ENCODE results near the gene INPP5K. TPM values are rescaled to one million over a fixed set of nuclear protein-coding genes. Genes with fewer than 3 reads are reported as not detected.

Gene INPP5K
- total RNA-seq, 1 experiment from 2014 or later = 26.2 TPM

- peaks cover 47% of the 10 kb centered on the region for H3K36me3 ChIP-seq (ENCODE audit: insufficient read depth, low read length, poor library complexity, severe bottlenecking)
- no peak for TF ChIP-seq EZH2 (IDR thresholded peaks at IDR 0.05; ENCODE audit: borderline replicate concordance, low read depth, low read length, poor library complexity, severe bottlenecking)
- TF ChIP-seq, protein P1, sequence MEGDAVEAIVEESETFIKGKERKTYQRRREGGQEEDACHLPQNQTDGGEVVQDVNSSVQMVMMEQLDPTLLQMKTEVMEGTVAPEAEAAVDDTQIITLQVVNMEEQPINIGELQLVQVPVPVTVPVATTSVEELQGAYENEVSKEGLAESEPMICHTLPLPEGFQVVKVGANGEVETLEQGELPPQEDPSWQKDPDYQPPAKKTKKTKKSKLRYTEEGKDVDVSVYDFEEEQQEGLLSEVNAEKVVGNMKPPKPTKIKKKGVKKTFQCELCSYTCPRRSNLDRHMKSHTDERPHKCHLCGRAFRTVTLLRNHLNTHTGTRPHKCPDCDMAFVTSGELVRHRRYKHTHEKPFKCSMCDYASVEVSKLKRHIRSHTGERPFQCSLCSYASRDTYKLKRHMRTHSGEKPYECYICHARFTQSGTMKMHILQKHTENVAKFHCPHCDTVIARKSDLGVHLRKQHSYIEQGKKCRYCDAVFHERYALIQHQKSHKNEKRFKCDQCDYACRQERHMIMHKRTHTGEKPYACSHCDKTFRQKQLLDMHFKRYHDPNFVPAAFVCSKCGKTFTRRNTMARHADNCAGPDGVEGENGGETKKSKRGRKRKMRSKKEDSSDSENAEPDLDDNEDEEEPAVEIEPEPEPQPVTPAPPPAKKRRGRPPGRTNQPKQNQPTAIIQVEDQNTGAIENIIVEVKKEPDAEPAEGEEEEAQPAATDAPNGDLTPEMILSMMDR (conservative IDR thresholded peaks at IDR 0.05; ENCODE audit: low read depth, low read length) = no peak
- H3K4me1 ChIP-seq (ENCODE audit: insufficient read depth, low read length, poor library complexity, severe bottlenecking) = no peaks in the 10 kb centered on the region
- intact Hi-C loops (cut with micrococcal nuclease; ENCODE audit: unreplicated experiment) = no loop called here
- no TSS peak for BruUV-seq (replicated peaks)
- H3K27me3 ChIP-seq (replicated peaks; ENCODE audit: insufficient read depth, low read depth, low read length, poor library complexity) = no peaks in the 10 kb centered on the region
- POLR2A ChIA-PET (ENCODE audit: low non-redundant PET) = no interaction called here
- H3K9me3 ChIP-seq (ENCODE audit: low read depth, low read length, poor library complexity, severe bottlenecking) = no peaks in the 10 kb centered on the region
- DNase-seq (ENCODE audit: low spot score) = no peak
- CTCF ChIA-PET = no interaction called here
- H3K4me3 ChIP-seq (ENCODE audit: low read depth, low read length, poor library complexity, severe bottlenecking) = no peak overlapping the region
- H3K27ac ChIP-seq (ENCODE audit: low read depth, low read length, poor library complexity, severe bottlenecking) = no peak overlapping the region
Observed at GRCh38 chr17:1535737-1536136, 19.3 kb upstream of the INPP5K start.

- Histone ChIP-seq H3K9me3 (ENCODE audit: low read depth, low read length, poor library complexity, severe bottlenecking) (no peaks in the 10 kb centered on the region), H3K27ac (ENCODE audit: low read depth, low read length, poor library complexity, severe bottlenecking) (no peak overlapping the region), H3K36me3 (ENCODE audit: insufficient read depth, low read length, poor library complexity, severe bottlenecking) (peaks cover 40% of the 10 kb centered on the region), H3K27me3 (replicated peaks; ENCODE audit: insufficient read depth, low read depth, low read length, poor library complexity) (no peaks in the 10 kb centered on the region), H3K4me1 (ENCODE audit: insufficient read depth, low read length, poor library complexity, severe bottlenecking) (no peaks in the 10 kb centered on the region), H3K4me3 (ENCODE audit: low read depth, low read length, poor library complexity, severe bottlenecking) (no peak overlapping the region)
- DNase-seq (ENCODE audit: low spot score) = no peak
- TF ChIP-seq, protein P1 (conservative IDR thresholded peaks at IDR 0.05; ENCODE audit: low read depth, low read length) = no peak
- no peak for TF ChIP-seq EZH2 (IDR thresholded peaks at IDR 0.05; ENCODE audit: borderline replicate concordance, low read depth, low read length, poor library complexity, severe bottlenecking)
- ChIA-PET CTCF (interaction anchor here (0.6 to 1.3 kb wide), 2 partner anchors 36 to 168 kb away, joined by 3 to 12 read pairs; no protein-coding TSS in a partner anchor), POLR2A (ENCODE audit: low non-redundant PET) (no interaction called here)
- intact Hi-C loops (cut with micrococcal nuclease; ENCODE audit: unreplicated experiment) = no loop called here
- BruUV-seq (replicated peaks) = no TSS peak
Observed at GRCh38 chr17:1533661-1534325, 17.4 kb upstream of the INPP5K start.

DNA sequence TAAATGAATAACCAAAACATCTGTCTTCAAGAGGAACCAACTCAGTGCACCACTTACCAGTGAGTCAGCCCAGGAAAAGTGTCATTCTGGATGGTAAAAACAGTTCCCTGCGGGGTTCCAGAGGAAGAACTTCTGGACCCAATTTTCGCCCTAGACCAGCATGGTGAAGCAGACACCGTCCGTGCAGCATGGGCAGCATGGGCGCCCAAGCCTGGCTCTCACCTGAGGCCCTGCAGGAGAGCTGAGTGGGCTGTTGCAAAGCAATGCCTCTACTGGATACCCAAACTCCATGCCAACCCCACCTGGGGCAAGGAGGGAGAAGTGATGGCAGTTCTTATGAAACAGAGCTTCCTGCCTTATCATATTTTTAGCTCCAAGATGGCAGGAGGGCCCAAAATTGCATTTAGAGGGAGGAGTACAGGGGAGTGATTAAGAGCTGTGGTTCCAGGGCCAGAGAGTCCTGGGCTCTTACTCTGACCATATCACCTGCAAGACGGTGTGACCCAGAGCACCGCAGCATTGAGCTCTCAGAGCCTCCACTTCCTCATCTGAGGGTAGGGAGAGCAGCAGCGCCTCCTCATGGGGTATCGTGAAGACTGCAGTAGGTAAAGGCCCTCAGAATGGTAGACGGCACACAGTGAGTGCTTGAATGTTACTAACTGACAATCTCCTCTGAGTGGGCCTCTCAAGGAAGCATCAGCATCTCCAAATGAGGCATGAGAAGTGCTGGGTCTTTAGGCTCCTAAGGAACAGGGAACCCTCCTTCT, 16.6 kb upstream of the INPP5K start:
- intact Hi-C loops (cut with micrococcal nuclease; ENCODE audit: unreplicated experiment) = no loop called here
- peak; percentile 49 for DNase-seq (ENCODE audit: low spot score)
- no peaks in the 10 kb centered on the region for H3K4me1 ChIP-seq (ENCODE audit: insufficient read depth, low read length, poor library complexity, severe bottlenecking)
- ChIA-PET POLR2A (ENCODE audit: low non-redundant PET) (interaction anchor here (0.5 kb wide), 1 partner anchor 30 kb away, joined by 3 read pairs; no protein-coding TSS in a partner anchor), CTCF (interaction anchor here (0.6 to 1.3 kb wide), 2 partner anchors 35 to 168 kb away, joined by 3 to 12 read pairs; no protein-coding TSS in a partner anchor)
- no TSS peak for BruUV-seq (replicated peaks)
- TF ChIP-seq EZH2 (IDR thresholded peaks at IDR 0.05; ENCODE audit: borderline replicate concordance, low read depth, low read length, poor library complexity, severe bottlenecking) = no peak
- TF ChIP-seq, protein P1 (conservative IDR thresholded peaks at IDR 0.05; ENCODE audit: low read depth, low read length) = peak; percentile 59
- H3K9me3 ChIP-seq (ENCODE audit: low read depth, low read length, poor library complexity, severe bottlenecking) = no peaks in the 10 kb centered on the region
- no peak overlapping the region for H3K27ac ChIP-seq (ENCODE audit: low read depth, low read length, poor library complexity, severe bottlenecking)
- peaks cover 34% of the 10 kb centered on the region for H3K36me3 ChIP-seq (ENCODE audit: insufficient read depth, low read length, poor library complexity, severe bottlenecking)
- H3K27me3 ChIP-seq (replicated peaks; ENCODE audit: insufficient read depth, low read depth, low read length, poor library complexity) = no peaks in the 10 kb centered on the region
- H3K4me3 ChIP-seq (ENCODE audit: low read depth, low read length, poor library complexity, severe bottlenecking) = no peak overlapping the region

Measured in A673 (cell line).